ENCODE data around the gene SCN2B.

- TF ChIP-seq EZH2 (IDR thresholded peaks at IDR 0.05; ENCODE audit: insufficient read depth, poor library complexity, severe bottlenecking) = no peak
- TF ChIP-seq EZH2phosphoT487 (IDR thresholded peaks at IDR 0.05; ENCODE audit: insufficient read depth, low read depth) = no peak
These were observed 36.3 kb upstream of the SCN2B start for GRCh38 chr11:118212781-118213191.
